RPMI8226 (cell line): ENCODE data around the gene AHDC1.
A peak's percentile ranks its signal among the peaks of the same experiment; 100 is the strongest.

Experiments used
- DNase-seq: peaks from one replicate; pipeline ENCODE4 v3.0.0-alpha.2; 2015

Gene AHDC1

DNA sequence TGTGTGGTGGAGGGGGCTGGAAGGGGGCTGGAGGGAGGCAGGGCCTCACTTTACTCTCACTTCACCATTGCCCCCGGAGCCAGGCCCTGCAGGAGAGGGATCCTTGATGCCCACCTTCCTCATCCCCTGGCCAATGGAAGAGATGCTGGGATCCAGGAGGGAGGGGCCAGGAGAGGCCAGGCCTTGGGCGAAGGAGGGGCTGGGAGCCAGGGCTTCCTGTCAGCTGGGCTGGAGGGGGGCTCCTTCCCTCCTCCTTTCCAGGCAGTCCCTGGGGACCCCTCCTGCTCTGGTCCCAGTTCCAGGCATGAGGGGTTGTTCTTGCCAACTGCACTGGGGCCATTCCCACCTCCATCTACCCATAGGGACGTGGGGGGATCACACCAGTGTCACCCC is 5.7 kb downstream of the AHDC1 start:
- no peak for DNase-seq

GRCh38 chr1:27597516-27598294 is 6.2 kb downstream of the AHDC1 start:
- no peak for DNase-seq

- no peak for DNase-seq
These were observed 7.0 kb downstream of the AHDC1 start for GRCh38 chr1:27596986-27597385.

DNA sequence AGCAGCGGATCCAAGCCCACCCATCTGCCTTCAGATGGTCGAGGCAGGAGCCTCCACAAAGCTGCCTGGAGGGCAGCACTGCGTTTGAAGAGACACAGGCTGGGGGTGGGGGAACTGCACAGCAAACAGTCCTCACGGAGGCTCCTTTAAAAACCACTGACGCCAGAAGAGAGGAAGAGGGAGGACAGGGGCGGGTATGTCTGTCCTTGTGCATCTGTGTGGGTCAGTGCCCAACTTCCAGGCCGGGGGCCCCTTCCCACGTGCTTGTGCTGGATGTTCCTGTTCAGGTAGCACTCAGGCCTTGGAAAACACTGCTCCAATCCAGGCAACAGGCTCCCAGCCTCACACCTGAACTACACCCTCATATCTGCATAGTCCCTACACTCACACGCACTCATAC is 7.7 kb downstream of the AHDC1 start:
- DNase-seq = no peak

- no peak for DNase-seq
These were observed 8.3 kb downstream of the AHDC1 start for GRCh38 chr1:27595597-27595996.

- no peak for DNase-seq
These were observed 9.1 kb downstream of the AHDC1 start for GRCh38 chr1:27594564-27595510.

DNA sequence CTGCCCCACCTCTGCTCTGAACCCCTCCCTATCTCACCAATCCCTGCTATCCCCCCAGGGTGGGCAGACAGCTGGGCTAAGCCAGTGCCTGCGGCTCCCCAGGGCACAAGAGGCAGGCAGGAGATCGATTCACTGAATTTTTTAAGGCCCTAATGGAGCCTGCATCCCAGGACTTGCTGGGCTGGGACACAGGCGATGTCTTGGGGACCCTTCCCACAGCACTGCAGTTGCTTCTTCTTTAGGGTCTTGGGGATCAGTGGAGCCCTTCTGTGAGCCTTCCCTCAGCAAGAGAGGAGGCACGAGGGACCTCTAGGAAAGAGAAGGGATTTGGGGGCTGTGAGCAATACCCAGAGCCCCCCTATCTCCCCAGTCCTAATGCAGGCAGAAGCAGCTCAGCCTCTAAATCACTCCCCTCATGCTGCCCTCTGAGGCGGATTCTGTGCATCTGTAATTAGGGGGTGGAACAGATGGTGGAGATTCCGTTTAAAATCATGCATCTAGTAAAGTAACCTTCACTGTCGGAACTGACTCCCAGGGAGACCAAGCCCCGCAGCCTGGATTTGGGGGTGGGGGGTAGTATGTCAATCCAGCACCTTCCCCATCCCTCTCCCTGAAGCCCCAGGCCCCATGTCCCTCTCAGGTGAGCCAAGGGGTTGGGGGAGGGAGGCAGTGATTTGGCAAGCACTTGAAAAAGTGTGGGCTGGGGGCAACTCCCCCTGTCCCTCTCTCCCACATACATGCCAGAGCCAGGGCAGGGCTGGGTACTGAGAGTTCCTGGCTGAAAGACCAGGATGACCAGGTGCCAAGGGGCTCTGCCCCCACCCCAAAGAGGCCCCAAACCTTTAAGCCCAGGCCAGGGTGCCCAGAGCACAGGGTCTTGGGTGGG is 10.0 kb downstream of the AHDC1 start:
- DNase-seq = no peak

DNA sequence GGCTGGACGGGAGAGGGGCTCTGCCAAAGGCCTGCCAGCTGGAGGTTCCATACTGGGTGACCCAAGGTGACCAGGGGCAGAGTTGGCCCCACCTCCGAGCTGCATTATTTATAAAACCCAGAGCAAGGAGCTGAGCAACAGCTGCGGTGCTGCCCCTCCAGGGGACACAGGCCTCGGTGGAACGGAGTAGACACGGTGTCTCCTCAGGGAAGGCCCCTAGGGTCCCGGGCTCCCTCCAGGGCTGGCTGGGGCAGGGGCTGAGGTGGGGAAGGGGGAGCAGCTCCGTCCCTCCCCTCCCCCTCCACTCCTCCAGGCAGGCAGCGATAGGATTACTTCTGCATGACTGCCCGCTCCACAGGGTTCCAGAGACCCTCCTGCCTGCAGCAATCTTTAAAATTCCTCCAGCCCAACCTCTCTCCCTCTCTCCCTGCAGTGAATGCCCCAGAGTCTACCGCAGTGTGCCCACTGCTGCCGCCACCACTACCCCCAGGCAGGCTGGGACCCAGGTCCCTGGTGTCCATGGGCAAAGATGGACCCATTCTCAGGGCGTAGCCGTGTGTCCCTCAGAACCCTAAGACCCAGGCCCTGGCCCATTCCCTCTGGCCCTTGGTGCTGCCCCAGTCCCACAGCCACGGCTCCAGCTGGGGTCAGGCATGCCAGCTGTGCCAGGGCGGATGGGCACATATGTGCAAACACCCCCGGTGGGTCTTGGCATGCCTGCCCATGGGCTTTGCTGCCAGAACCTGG is 10.8 kb downstream of the AHDC1 start:
- DNase-seq = no peak

GRCh38 chr1:27592232-27592930 is 11.6 kb downstream of the AHDC1 start:
- no peak for DNase-seq

- DNase-seq = peak; percentile 28
These were observed 12.3 kb downstream of the AHDC1 start for GRCh38 chr1:27591622-27592021.

DNA sequence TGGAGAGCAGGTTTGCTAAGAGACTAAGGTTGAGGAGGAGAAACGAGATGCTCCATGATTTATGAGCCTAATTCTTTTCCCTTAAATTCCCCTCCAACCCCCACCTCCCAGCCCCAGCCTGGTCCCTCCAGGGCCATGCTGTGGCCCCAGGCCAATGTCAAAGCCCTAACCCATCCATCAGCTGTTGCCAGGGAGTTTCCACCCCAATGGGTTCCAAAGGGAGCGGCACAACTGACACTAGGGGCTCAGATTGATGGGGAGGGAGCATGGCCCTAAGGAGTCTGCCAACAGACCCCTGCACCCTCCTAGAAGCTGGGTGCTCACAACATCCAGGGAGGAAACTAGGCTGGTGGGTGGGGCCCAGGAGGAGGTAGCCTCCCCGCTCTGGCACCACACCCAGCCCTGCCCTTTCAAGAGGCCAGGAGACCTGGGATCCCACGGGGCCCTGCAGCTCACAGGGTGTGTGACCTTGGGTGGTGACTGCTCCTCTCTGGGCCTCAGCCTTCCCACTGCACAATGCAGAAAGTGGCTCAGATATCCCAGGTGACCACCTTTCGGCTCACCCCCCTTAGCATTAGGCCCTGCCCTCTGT is 12.9 kb downstream of the AHDC1 start:
- no peak for DNase-seq

DNA sequence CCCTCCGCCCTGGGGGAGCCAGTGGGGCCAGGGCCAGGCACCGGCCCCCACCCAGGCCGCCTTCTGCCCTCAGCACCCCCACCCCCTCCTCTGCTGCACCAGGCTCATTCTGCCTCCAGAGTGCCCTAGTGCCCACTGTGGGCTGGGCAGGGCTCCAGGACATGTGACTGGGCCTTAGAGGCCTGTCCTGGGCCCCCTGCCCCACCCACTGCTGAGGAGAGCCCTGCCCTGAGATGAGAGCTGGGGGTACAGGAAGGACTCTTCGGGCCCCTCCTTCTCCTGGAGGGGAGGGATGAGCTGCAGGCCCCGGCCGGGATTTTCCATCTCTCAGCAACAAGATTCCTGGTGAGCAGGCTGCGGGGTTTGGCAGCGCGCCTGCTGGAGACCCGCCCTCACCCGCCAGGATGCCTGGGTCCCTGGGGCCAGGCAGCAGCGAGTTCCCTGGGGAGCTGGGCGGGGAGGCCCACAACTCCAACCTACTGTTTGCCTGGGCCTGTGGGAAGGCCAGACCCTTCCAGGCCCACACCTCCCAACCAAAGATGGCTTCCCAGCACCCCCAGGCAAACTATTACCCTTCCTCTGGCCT is 14.0 kb downstream of the AHDC1 start:
- no peak for DNase-seq

DNA sequence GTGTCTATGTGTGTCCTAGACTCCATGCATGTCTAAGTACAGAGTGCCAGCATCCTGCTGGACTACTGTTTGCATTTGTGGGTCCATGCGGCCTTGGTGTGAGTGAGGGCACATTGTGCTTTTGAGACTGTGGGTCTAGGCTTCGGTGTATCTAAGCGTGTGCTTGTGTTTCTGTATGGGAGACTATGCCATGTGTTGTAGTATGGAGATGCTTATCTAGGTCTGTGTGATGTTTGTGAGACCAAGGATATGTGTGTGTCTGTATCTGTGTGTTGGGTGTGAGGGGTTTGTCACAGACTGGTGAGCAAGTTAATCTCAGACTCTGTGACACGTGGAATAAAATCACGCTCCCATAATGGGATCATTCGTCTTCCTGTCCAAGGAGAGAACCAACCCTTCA is 14.5 kb downstream of the AHDC1 start:
- no peak for DNase-seq

DNA sequence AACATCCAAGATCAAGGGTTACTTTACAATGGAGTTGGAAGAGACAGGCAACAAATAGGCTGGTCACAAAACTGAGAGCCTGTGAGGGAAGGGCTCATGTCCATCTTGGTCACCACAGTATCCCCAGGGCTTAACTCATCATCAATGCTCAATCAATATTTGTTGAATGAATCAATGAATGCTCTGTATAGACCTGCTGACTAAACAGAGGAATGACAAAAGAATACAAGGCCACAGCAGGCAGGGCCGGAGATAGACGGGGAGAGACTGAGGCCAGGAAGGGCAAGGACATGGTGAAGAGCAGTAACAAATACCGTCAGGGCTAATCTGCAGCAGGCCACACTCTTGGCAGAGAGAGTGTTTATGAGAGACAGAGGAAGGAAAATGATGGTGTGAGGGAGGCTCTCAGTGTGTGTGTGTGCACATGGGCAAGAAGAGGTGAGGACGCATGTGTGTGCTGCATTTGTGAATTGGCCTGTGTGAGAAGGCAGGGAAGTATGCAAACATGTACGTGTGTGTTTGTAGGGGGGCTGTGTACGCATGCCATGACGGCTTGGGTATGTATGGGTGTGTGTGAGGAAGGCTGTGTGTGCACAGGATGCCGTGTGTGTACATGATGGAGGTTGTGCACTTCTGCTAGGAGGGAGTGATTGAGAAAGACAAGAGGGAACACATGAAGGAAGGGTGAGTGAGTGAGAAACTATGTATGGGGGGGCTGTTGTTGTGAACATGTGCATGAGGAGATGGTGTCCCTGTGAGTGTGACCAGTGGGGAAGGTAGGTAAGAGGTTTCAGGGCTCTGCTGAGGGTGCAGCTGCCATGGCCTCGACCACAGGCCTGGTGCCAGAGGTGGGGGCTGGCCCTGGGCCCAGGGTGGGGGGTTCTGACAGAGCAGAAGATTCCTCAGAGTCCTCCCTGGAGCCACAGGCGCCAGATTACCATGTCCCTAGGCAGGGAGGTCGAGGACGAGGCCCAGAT is 15.4 kb downstream of the AHDC1 start:
- DNase-seq = no peak

DNA sequence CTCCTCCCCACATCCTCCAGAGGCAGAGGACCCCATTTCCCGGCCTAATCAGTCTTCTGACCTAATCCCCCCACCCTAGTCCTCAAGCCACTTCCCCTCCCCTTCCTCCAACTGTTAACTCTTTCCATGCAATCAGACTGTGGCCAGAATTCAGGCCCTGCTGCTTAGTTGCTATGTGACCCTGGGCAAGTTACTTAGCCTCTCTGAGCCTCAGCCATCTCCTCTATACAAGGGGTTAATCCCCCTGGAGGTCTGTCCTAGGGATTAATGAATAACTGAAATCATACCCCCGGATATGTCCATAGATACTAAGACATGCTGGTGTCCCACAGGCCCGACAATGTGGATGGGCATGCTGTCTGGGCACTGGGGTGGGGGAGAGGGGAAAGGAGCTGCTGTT is 18.3 kb downstream of the AHDC1 start:
- no peak for DNase-seq

DNA sequence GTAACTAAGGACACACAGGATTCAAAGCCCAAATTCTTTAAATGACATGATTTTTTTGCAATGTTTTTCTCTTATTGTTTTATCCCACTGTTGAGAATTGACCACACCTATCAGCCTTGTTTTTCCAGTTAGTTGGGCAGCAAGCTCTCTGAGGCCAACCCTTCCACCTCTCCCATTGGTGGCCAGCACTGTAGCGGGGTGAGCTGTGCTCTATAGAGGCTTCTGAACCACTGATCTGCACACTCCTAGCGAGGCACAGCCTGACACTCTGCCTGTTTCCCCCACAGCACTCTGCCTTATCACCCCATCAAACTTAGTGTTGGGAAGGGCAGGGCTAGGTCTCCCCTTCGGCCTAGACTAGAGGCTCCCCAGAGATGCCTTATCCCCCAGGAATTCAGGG is 19.5 kb downstream of the AHDC1 start:
- DNase-seq = no peak

DNA sequence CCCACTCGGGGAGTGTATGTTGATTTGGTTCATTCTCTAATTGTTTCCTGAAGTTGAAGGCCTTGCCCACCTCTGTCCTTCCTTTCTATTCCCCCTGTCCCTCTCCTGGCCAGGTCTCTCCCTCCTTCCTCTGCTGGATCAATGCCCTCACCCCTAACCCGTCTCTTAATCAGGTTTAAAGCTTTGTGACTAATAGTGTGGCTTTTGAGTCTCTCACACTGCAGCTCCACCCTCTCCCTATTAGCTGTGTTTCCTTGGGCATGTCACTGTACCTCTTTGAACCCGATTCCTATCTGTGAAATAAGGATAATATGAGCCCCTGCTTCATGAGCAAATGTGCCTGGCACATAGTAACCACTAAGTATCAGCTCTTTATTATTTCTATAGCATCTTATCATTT is 20.5 kb downstream of the AHDC1 start:
- DNase-seq = no peak

GRCh38 chr1:27581823-27582243 is 22.1 kb downstream of the AHDC1 start:
- no peak for DNase-seq

- no peak for DNase-seq
These were observed 26.3 kb downstream of the AHDC1 start for GRCh38 chr1:27577504-27578188.
